Thyroid gland (tissue), 4 donors: ENCODE data around the gene CCDC80.

Experiments used
- POLR2A ChIP-seq, 2 donors: fragments of 450-650 bp; IDR thresholded peaks; one replicate each; pipeline ENCODE4 v1.6.1; 2017; ENCODE audit warnings: antibody characterized with exemption in 2 of 2, mild to moderate bottlenecking in 2 of 2, moderate library complexity in 1 of 2
- TF ChIP-seq, protein P1 (sequence below), 6 experiments: fragments of 200-600 bp in 3 of 6; fragments of 450-650 bp in 3 of 6; sonication (generic) in 3 of 6; IDR thresholded peaks; one replicate each; pipeline ENCODE4 v1.5.1; 2016 to 2019; ENCODE audit warnings: antibody characterized with exemption in 6 of 6, mild to moderate bottlenecking in 2 of 6, inconsistent platforms in 1 of 6, moderate library complexity in 1 of 6

DNA sequence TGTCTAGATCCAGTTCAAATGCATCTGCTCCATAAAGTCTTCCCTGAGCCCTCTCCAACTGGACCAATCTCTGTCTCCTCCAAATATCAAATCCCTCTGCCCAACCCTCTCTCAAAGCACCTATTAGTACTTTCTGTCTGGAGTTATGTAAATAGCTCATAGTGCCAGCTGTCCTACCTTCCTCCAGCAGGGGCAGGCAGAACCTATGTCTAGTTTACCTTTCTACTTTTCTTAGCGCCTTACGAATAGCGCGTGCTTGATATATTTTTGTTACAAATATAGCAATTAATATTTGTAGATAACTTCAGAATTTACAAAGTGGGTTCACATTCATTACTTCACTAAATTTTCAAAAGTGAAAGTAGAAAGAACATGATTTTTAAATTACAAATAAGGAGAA is 14.0 kb upstream of the CCDC80 start:
- TF ChIP-seq POLR2A (IDR thresholded peaks at IDR 0.05) = no peak
- TF ChIP-seq, protein P1, sequence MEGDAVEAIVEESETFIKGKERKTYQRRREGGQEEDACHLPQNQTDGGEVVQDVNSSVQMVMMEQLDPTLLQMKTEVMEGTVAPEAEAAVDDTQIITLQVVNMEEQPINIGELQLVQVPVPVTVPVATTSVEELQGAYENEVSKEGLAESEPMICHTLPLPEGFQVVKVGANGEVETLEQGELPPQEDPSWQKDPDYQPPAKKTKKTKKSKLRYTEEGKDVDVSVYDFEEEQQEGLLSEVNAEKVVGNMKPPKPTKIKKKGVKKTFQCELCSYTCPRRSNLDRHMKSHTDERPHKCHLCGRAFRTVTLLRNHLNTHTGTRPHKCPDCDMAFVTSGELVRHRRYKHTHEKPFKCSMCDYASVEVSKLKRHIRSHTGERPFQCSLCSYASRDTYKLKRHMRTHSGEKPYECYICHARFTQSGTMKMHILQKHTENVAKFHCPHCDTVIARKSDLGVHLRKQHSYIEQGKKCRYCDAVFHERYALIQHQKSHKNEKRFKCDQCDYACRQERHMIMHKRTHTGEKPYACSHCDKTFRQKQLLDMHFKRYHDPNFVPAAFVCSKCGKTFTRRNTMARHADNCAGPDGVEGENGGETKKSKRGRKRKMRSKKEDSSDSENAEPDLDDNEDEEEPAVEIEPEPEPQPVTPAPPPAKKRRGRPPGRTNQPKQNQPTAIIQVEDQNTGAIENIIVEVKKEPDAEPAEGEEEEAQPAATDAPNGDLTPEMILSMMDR (IDR thresholded peaks at IDR 0.05) = peak in 3 of 6 experiments; percentile 20 to 29 (median 26)
